ENCODE data around the gene PARD3B.

- no peak for TF ChIP-seq RAD21 (IDR thresholded peaks at IDR 0.05 in 1 of 2, conservative IDR thresholded peaks at IDR 0.05 in 1 of 2; ENCODE audit: low read depth in 2 of 2, low read length in 2 of 2)
- no peak for TF ChIP-seq POU5F1 (IDR thresholded peaks at IDR 0.05; ENCODE audit: low read depth, low read length)
- no peak for TF ChIP-seq POLR2A (IDR thresholded peaks at IDR 0.05; ENCODE audit: control extremely low read depth in 1 of 2, low read depth in 2 of 2, low read length in 2 of 2)
- TF ChIP-seq CTCF (IDR thresholded peaks at IDR 0.05; ENCODE audit: control extremely low read depth in 1 of 3, insufficient read depth in 1 of 3, low read depth in 1 of 3, low read length in 3 of 3), result no peak
- no peak for TF ChIP-seq NANOG (IDR thresholded peaks at IDR 0.05; ENCODE audit: insufficient read depth, low read depth, low read length, poor library complexity, severe bottlenecking)
- TF ChIP-seq ATF2 (IDR thresholded peaks at IDR 0.05; ENCODE audit: low read length), result no peak
- no peak for TF ChIP-seq CEBPB (IDR thresholded peaks at IDR 0.05; ENCODE audit: low read depth, low read length)
- TF ChIP-seq ZNF274 (IDR thresholded peaks at IDR 0.05; ENCODE audit: borderline replicate concordance, extremely low read depth, low read length), result no peak
- no peak for TF ChIP-seq TAF1 (IDR thresholded peaks at IDR 0.05; ENCODE audit: low read depth, low read length)
- TF ChIP-seq USF2 (IDR thresholded peaks at IDR 0.05; ENCODE audit: low read length), result no peak
- no peak for TF ChIP-seq SUZ12 (IDR thresholded peaks at IDR 0.05; ENCODE audit: low read length)
- no peak for TF ChIP-seq NRF1 (IDR thresholded peaks at IDR 0.05; ENCODE audit: low read depth, low read length)
- no peak for TF ChIP-seq GABPA (IDR thresholded peaks at IDR 0.05; ENCODE audit: borderline replicate concordance, insufficient read depth, low read length)
These were observed 402.9 kb downstream of the PARD3B start for GRCh38 chr2:204948024-204948763.

Measured in H1 (cell line).